ENCODE results near the gene AZGP1.

- no peak for TF ChIP-seq CTCF (IDR thresholded peaks at IDR 0.05; ENCODE audit: low read length)
- TF ChIP-seq EZH2 (optimal IDR thresholded peaks at IDR 0.05; ENCODE audit: low read depth, low read length): no peak
- no peak for TF ChIP-seq EZH2phosphoT487 (IDR thresholded peaks at IDR 0.05; ENCODE audit: low read length)
Measured at GRCh38 chr7:99974681-99975080, 1.1 kb downstream of the AZGP1 start.

Data from MM.1S (cell line).